Activated gamma-delta T cell treated with anti-CD3 and anti-CD28 coated beads, Interleukin-2, amount 50 U/mL, for 16 hours (primary cell): ENCODE data around the gene EED.
A peak's percentile ranks its signal among the peaks of the same experiment; 100 is the strongest.
"Not testable (repeated sequence)": the region's sequence is repeated elsewhere in the genome, so short reads cannot be mapped to it uniquely, and the experiment has no call there.

Experiments used
- DNase-seq: peaks from one replicate; pipeline ENCODE4 v3.0.0-alpha.2; 2020; ENCODE audit warnings: low read depth

EED gene

DNA sequence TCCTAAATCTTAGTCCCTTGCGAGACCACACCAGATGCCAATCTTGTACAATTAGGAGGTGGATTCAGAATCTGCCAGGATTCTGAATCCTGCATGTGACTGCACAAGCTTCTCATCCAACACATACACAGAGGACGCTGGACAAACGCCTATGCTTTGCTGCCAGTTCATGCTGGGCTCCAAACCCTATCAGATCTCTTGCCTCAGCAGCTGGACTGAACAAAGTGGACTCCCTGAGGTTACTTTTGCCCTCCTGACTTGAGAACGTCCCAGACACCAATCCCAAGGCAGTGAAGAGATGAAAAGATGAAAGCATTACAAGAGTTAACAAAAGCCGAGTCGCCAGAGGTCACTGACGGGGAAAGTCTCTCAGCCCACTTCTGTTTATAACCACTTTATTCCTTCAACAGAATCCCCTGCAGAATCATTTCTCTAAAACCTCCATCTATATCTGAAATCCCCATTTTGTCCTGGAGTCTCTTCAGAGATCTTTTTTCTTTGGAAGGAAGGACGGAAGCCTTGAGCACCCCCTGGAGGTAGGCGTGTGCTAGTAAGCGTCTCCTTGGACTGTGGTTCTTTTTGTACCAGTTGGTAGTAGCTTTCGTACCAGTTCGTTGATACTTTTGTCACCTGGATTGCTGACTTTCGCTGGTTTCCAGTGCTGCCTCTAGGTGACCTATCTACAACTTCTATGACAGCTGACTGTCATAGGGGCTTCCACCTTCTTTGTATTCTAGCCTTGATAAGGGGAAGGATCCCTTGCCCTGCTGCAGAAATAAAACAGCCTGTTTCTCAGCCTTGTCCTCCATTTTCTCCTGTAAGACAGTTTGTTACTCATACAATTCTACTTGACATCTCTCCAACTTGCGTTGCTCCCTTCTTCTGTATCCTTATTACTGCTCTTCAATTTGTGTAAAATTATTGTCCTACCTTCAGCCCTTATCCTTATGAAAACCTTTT lies 26.1 kb upstream of the EED start:
- DNase-seq, result peak; percentile 42

DNA sequence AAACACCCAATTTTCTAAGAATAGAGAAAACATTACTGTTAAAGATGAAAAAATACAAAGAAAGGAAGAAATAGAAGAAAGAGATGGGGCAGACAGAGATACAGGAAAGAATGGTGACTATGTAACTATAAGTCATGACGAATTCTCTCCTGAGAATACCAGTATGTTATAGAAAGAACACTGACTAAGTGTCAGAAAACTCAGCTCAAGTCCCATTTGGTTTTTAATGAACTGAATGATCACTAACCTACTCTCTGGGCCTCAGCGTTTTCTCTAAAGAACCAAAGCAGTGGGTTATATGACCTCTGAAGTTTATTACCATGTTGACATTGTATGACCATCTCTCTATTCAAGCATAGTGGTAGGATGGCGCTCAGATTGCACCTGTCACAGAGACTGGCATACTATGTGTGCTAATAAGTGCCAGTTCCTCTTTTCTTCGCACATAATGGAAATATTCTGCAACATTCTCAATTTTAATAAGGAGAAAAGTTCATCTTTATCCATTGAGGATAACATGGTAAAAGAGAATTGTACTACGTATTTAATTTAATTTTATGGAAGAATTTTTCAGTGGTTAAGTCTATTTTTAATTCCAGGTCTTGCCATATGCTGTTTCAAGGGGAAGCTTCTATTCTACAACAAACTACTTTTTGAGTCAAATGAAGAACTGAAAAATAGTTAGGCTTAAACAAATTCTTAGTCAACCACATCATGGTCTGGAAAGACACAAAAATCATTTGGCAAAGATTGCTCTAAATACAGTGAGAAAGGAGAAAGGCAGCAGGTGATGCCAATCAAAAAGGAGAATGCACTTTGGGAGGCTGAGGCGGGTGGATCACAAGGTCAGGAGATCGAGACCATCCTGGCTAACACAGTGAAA lies 25.0 kb upstream of the EED start:
- no peak for DNase-seq

DNA sequence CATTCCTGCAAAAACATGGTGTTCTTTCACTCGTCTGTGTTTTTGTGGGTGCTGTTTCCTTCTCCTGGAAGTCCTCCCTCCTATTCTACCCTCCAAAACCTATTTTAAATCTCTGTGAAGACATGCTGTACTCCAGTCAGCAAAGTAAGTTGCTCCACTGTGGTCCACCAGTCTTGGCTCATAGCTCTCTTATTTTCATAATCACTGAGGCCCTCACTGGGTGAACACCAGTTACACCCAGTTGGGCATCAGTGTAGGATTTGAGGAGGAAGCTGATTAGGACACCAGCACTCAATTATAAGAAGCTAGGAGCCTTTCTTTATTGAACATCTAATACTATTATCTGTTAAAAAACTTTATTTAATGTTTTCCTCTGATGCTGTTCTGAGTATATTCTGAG lies 23.9 kb upstream of the EED start:
- DNase-seq, result no peak

DNA sequence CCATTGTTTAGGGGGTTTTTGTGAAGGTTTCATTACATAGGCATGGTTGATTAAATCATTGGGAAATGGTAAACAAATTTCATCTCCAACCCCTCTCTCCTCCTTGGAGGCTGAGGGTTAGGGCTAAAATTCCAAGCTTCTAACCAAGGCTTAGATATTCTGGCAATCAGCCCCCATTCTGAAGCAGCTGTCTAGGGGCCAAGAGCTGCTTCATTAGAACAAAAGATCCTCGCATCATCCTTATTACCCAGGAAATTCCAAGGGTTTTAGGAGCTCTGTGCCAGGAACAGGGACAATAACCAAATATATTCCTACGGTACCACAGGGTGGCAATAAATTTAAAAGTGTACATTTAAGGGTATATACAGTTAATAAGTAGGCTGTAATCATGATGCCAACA lies 22.5 kb upstream of the EED start:
- no peak for DNase-seq

DNA sequence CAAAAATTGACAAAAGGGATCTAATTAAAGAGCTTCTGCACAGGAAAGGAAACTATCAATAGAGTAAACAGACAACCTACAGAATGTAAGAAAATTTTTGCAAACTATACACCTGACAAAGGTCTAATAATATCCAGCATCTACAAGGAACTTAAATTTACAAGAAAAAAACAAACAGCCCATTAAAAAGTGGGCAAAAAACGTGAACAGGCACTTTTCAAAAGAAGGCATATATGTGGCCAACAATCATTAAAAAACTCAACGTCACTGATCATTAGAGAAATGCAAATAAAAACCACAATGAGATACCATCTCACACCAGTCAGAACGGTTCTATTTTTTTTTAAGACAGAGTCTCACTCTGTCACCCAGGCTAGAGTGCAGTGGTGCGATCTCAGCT lies 20.0 kb upstream of the EED start:
- DNase-seq, result not testable (repeated sequence)

DNA sequence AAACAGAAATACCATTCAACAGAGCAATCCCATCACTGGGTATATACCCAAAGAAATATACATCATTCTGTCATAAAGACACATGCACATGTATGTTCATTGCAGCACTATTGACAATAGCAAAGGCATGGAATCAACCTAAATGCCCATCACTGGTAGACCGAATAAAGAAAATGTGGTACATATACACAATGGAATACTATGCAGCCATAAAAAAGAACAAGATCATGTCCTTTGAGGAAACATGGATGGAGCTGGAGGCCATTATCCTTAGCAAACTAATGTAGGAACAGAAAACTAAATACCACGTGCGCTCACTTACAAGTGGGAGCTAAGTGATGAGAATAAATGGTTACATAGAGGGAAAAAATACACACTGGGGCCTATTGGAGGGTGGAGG lies 19.2 kb upstream of the EED start:
- DNase-seq, result not testable (repeated sequence)

DNA sequence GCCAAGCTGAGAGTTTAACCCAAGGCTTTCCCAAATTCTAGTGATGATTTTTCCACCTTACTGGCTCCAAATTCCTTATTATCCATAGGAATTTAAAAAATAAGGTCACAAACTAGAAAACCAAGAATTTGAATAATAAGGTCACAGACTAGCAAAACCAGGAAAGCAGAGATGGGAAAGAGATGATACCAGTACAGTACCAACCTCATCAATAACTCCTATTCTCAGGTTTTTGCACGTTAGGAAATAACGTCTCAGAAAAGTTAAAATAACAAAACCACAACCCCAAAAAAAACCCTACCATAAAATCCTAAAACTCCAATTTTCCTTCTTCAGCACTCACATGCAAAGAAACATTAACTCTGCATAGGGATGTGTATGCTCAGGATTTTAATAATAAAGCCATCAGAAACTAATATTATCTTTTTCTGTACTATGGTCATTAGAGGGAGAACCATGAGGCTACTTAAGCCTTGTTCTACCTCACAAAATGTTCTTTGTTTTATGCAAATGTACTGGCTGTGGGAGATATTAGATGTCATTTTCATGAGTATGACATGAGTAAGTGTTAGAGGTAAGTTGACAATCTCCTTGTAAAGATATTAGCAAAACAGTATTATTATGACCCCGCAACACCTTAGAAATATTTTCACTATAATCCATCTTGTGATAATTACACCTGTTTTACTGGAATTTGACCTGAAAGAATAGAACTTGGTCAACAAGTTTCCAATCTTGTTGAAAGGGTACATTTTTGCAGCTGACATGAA lies 16.1 kb upstream of the EED start:
- no peak for DNase-seq

DNA sequence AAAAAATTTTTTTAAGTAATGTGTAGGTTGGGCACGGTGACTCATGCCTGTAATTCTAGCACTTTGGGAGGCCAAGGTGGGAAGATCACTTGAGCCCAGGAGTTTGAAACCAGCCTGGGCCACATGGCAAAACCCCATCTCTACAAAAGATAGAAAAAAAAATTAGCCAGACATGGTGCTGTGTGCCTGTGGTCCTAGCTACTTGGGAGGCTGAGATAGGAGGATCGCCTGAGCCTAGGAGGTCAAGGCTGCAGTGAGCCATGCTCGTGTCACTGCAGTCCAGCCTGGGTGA lies 15.6 kb upstream of the EED start:
- not testable (repeated sequence) for DNase-seq

DNA sequence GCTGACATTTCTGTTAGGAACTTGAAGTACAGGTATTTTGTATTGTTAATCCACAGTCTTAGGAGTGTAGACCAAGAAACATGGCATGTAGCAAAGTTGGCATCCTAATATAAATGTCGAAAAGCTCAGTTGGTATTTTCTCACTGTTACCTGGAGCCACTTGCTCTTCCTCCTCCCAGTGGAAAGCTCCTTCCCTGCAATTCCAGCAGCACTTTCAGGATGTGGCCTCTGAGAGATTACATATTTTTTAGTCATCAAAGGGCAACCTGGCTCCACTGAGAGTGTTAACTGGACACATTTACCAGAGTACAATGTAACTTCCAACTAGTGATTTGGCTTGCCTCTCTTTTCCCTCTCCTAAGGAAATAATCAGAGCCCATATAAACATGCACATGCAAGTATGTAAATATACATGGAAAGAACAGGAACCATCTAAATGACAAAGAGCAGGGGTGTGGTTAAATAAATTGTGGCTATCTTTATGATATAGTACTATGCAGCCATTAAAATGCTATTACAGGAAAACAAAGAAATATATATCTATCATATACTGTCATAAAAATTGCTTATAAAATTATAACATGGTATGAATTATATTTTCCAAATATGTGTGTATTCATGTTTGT lies 14.3 kb upstream of the EED start:
- DNase-seq, result no peak

DNA sequence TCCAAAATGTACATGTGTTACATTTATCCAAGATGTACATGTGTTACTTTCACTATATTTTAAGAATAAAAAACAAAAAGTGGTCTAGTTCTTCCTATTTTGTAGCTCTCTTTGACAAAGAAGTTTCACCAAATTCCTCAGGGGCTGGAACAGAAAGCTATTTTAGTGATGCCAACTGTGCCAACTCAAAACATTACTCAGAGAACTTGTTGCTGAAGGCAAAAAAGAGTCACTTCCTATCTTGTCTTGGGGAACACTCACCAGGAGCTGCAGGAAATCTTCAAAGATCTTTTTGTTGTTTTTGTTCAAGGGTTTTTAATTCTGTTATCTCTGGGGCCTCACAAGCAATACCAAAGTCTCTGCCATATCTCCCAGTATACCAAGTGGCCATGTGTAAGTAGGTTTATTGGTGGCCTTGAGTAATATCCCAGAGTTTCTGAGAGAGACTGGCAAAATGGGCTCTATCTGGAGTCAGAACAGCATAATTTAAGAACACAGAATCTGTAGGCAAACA lies 13.6 kb upstream of the EED start:
- DNase-seq, result no peak

DNA sequence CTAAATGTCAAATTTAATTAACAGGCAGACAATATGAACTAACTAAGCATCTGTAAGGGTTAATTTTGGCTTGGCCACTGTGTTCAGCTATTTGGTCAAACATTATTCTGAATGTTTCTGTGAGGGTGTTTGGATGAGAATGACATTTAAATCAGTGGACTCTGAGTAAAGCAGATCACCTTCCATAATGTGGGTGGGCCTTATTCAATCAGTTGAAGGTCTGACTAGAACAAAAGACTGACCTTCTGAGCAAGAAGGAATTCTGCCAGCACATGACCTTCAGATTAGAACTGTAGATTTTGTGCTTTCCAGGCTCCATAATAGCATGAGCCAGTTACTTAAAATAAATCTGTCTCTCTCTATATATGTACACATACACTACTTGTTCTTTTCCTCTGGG lies 12.0 kb upstream of the EED start:
- no peak for DNase-seq

DNA sequence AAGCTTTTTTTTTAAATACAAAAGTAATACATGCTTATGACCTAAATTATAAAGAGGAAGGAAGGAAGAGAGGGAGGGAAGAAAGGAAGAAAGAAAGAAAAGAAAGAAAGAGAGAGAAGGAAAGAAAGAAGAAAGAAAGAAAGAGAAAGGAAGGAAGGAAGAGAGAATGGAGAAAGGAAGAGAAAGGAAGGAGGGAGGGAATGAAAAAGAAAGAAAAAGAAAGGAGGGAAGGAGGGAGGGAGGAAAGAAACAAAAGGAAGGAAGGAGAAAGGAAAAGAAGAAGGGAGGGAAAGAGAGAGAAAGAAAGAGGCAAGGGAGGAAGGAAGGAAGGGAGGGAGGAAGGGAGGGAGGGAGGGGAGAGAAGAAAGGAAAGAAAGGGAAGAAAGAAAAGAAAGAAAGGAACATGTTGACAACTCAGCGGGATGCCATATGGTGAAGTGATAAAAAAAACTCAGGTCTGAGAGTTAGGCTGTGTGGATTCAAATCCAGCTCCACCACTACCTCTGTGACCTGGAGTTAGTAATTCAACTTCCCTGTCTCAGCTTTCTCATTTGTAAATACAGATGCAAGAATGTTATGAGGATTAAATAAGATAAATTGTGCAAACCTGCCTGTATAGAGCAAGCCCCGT lies 9.6 kb upstream of the EED start:
- no peak for DNase-seq

DNA sequence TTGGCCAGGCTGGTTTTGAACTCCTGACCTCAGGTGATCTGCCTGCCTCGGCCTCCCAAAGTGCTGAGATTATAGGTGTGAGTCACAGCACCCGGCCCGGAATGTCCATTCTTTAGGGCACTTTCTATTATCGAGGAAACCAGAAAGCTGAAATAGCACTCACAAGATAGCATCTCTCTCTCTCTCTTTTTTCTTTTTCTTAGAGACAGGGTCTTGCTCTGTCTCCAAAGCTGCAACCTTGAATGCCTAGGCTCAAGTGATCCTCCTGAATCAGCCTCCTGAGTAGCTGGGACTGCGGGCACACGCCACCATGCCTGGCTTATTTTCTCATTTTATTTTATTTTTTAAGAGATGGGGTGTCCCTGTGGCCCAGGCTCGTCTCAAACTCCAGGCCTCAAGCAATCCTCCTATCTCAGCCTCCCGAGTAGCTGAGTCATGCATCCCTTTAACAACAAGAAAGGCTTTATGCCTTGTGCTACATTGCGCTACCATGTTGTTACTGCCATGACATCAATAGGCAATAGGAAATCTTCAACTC lies 7.2 kb upstream of the EED start:
- no peak for DNase-seq

DNA sequence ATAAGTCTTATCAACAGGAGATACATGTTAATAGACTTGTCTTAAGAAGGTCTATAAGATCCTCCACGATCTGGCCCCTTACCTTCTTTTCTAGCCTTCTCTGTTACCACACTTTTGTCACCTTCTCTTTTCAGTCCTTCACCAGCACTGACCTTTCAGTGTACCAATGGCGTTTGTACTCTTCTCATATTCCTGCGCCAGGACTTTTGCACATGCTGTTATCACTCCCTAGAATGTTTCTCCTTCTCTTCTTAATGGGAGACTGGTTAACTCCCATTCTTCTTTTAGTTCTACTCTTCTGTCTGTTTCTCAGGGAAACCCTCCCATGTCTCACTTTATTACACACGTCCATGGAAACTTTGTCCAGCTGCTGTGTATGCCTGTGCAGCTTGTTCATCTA lies 4.4 kb upstream of the EED start:
- DNase-seq, result no peak

DNA sequence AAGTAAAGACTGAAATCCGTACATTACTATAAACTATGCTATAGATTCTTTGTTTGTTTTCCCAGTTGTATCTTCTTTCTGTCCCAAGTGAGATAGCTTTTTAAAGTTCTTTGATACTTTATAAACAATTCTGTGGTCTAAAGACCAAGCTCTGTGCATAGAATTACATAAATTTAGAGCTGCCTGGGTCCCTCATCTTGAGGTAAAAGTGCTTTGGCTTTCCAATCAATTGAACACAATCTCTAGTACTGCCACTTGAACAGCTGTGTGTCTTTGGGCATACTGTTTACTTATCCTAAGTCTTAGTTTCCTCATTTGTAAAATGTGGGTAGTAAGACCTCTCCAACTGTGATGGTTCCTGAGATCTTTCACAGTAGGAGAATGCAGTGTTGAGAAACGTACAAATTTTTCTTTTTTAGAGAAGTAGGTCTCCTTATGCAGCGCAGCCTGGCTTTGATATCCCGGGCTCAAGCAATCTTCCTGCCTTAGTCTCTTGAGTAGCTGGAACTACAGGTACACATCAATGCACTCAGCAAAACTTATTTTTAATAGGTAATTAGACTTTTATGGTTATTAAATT lies 2.5 kb upstream of the EED start:
- no peak for DNase-seq

DNA sequence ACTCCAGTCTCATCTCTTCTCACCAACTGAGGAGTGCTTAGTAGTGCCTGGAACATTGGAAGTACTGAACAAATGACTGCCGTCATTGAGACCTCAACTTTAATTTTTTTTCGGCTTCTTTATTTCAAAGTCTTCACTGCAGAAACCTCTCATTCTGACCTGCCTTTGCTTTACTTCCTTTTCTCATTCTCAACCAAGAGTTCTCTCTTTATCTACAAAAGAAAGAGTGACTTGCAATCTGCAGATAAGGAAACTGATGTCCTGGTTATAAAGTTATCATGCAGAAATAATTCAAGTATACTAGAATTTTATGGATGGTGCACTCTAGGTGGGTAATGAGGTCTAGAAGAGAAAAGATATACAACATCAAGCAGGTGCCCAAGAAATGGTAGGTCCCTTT lies 1.2 kb upstream of the EED start:
- DNase-seq, result no peak

DNA sequence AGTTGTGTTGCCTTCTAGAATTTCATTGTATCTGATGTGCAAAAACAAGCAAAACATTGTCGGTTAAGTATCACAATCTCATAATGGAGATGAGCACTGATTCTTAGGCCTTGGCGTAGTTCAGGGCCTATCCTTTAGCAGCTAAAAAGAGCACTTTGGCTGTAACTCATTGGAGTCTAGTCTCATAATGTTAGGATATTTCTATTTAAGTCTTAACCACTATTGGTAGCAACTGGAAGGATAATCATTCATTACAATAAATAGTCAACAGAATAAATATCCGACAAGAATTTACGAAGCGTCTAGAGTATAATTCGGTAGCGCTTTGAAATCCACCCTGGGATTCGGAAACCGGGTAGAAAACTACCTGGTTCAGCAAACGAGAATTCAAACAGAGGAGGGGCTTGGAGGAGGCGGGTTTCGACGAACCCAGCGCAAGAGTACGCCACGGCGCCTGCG lies 461 bp upstream of the EED start:
- DNase-seq, result peak; percentile 84

DNA sequence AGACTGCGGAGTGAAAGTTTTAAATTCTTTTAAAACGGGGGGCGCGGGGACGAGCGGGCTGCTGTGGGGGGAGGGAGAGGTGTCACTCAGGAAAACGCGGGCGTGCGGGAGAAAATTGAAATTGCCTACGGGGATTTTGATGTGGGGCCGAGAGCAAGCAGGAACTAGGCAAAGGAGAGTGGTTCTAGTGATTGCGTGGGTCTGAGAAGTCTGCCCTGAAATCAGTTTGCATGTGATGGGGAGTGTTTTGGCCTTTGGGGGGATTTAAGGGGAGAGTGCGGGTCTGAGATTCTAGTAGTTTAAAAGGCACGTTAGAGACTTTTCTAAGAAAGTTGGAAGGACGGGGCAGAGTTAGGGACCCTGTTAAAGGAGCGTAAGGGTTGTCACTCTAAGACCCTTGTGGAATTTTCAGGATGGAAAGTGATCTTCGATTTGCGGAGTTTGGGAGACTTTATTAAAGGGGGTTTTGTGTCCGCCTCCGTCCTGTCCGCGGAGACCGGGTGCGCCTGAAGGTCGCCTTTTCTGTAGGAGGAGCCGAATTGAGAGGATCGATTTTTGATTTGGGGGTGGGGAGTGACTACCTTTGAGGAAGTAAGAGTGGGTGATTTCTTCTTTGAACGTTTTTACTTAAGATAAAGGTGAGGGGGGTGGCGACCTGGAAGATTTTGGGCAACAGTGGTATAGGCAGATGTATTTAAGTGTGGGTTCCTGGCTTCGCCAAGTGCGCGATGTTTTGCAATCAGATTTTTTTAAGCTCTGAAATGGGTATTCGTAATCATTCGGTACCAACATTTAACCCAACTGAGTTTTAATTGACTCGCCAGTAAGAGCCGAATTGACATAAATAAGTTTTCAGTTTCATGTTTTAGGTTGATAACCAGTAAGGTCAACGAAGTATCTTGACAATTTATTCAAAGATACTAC lies 1.1 kb downstream of the EED start:
- no peak for DNase-seq

DNA sequence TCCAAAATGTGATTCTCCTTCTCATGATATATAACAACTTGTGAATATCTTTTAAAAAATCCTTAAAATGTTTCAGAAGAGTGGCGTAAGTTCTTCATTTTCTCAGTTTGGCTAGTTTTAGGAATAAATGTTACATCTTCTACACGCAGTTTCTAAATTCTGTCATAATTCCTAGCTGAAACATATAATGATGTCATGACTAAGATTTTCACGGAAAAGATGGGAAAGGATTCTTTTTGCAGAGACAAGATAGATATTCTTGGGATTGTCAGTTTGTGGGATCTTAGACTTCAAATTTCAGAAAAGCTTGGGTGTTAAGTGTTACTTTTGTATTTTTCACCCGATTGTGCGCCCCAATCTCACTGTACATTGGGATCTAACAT lies 1.7 kb downstream of the EED start:
- no peak for DNase-seq

DNA sequence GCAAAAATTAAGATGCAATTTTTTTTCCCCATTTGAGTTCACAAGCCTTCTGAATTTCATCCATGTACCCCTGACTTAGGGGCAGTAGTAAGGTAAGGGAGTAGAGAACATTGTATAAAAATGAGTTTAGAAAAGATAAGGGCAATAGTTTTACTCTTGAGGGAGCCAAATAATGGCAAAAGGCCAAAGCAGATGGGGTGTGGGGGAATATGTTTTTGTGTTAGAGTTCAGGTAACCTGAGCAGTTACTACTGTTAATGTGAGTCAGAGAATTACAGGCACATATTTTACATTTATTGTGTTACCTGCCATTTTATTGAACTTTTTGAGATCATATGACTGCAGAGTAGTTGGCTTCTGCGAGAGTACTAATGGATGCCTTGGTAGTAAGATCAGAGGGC lies 3.1 kb downstream of the EED start:
- DNase-seq, result no peak
